NK-92 treated with Interleukin-12 subunit alpha and Interleukin-12 subunit beta, amount 100 ng/mL, for 24 hours (cell line): Measurements from ENCODE around the gene GPHA2.

ENCODE experiments used
- DNase-seq: peaks from one replicate; lab custom pipeline; 2025; lab: John Stamatoyannopoulos, UW

Gene GPHA2

GRCh38 chr11:64910451-64911093 lies 25.1 kb downstream of the GPHA2 start:
- no peak for DNase-seq

GRCh38 chr11:64909653-64910343 lies 25.9 kb downstream of the GPHA2 start:
- DNase-seq: no peak

- DNase-seq: no peak
Observed at GRCh38 chr11:64908766-64909165, 26.9 kb downstream of the GPHA2 start.

GRCh38 chr11:64906314-64906635 lies 29.4 kb downstream of the GPHA2 start:
- DNase-seq: no peak

GRCh38 chr11:64905516-64906313 lies 30.0 kb downstream of the GPHA2 start:
- DNase-seq: no peak

GRCh38 chr11:64903291-64903833 lies 32.3 kb downstream of the GPHA2 start:
- no peak for DNase-seq

- DNase-seq: no peak
Observed at GRCh38 chr11:64902102-64902900, 33.4 kb downstream of the GPHA2 start.

- DNase-seq: no peak
Observed at GRCh38 chr11:64900774-64901173, 34.9 kb downstream of the GPHA2 start.

GRCh38 chr11:64900263-64900678 lies 35.4 kb downstream of the GPHA2 start:
- no peak for DNase-seq

GRCh38 chr11:64898541-64898940 lies 37.2 kb downstream of the GPHA2 start:
- DNase-seq: no peak

- no peak for DNase-seq
Observed at GRCh38 chr11:64898076-64898445, 37.6 kb downstream of the GPHA2 start.

- no peak for DNase-seq
Observed at GRCh38 chr11:64897381-64898075, 38.2 kb downstream of the GPHA2 start.

GRCh38 chr11:64896448-64897022 lies 39.2 kb downstream of the GPHA2 start:
- no peak for DNase-seq

- DNase-seq: no peak
Observed at GRCh38 chr11:64894812-64895452, 40.8 kb downstream of the GPHA2 start.

- peak; percentile 74 for DNase-seq
Observed at GRCh38 chr11:64894070-64894811, 41.5 kb downstream of the GPHA2 start.

- DNase-seq: no peak
Observed at GRCh38 chr11:64893194-64894069, 42.3 kb downstream of the GPHA2 start.

- DNase-seq: no peak
Observed at GRCh38 chr11:64892838-64893193, 42.9 kb downstream of the GPHA2 start.

GRCh38 chr11:64892411-64892831 lies 43.3 kb downstream of the GPHA2 start:
- no peak for DNase-seq

- DNase-seq: no peak
Observed at GRCh38 chr11:64891880-64892279, 43.8 kb downstream of the GPHA2 start.
